ENCODE data around the gene RAB39B.

The RAB39B gene

GRCh38 chrX:155262970-155263754, 1.1 kb downstream of the RAB39B start:
- peak overlapping the region; percentile 87 for H3K4me2 ChIP-seq (ENCODE audit: low read depth, low read length, poor library complexity, severe bottlenecking)
- no peaks in the 10 kb centered on the region for H3K9me2 ChIP-seq (replicated peaks; ENCODE audit: low read depth, low read length)
- no peaks in the 10 kb centered on the region for H3K36me3 ChIP-seq (ENCODE audit: insufficient read depth, low read length)
- H3K9me3 ChIP-seq (ENCODE audit: insufficient read depth, low read depth, low read length), result no peaks in the 10 kb centered on the region
- H3K4me3 ChIP-seq (ENCODE audit: low read length, poor library complexity, severe bottlenecking), result peak overlapping the region; percentile 86
- no peaks in the 10 kb centered on the region for H3F3A ChIP-seq (ENCODE audit: low read depth)
- peak overlapping the region; percentile 44; the same call in 1 of the 2 replicates for H2AFZ ChIP-seq (ENCODE audit: low read length)
- H4K20me1 ChIP-seq (ENCODE audit: insufficient read depth, low read length, poor library complexity, severe bottlenecking), result no peaks in the 10 kb centered on the region
- no peaks in the 10 kb centered on the region for H3K27me3 ChIP-seq (ENCODE audit: insufficient read depth, low read length, poor library complexity, severe bottlenecking)
- peaks cover 12% of the 10 kb centered on the region for H3K4me1 ChIP-seq (ENCODE audit: insufficient read depth, low read length, poor library complexity, severe bottlenecking)
- peak overlapping the region; percentile 78 for H3K9ac ChIP-seq (ENCODE audit: low read depth, low read length, poor library complexity, severe bottlenecking)
- TF ChIP-seq EZH2phosphoT487 (IDR thresholded peaks at IDR 0.05; ENCODE audit: borderline replicate concordance), result no peak
- TF ChIP-seq, protein P1, sequence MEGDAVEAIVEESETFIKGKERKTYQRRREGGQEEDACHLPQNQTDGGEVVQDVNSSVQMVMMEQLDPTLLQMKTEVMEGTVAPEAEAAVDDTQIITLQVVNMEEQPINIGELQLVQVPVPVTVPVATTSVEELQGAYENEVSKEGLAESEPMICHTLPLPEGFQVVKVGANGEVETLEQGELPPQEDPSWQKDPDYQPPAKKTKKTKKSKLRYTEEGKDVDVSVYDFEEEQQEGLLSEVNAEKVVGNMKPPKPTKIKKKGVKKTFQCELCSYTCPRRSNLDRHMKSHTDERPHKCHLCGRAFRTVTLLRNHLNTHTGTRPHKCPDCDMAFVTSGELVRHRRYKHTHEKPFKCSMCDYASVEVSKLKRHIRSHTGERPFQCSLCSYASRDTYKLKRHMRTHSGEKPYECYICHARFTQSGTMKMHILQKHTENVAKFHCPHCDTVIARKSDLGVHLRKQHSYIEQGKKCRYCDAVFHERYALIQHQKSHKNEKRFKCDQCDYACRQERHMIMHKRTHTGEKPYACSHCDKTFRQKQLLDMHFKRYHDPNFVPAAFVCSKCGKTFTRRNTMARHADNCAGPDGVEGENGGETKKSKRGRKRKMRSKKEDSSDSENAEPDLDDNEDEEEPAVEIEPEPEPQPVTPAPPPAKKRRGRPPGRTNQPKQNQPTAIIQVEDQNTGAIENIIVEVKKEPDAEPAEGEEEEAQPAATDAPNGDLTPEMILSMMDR (conservative IDR thresholded peaks at IDR 0.05; ENCODE audit: low read length), result no peak
- H3K79me2 ChIP-seq (ENCODE audit: insufficient read depth, low read length), result peaks cover 20% of the 10 kb centered on the region

DNA sequence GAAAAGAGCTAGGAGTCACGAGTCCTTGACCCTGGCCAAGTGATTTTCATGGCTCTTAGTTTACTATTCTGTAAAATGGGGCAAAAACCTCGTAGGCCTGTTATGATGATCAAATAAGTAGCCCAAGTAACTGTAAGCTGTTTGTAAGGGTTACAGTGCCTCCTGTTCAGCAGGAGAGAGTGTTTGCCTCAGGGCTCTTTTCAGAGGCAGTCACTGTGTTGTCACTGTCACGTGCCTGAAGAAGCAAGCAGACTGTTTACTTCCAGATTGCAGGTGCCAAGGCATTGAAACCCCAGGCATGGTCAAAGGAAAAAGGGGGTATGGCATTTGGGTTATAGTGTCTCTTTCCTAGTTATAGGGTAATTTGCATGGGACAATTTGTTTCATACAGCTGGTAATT, 4.5 kb downstream of the RAB39B start:
- H3K4me1 ChIP-seq (ENCODE audit: insufficient read depth, low read length, poor library complexity, severe bottlenecking), result peaks cover 12% of the 10 kb centered on the region
- H3K4me2 ChIP-seq (ENCODE audit: low read depth, low read length, poor library complexity, severe bottlenecking), result no peak overlapping the region
- H3K27me3 ChIP-seq (ENCODE audit: insufficient read depth, low read length, poor library complexity, severe bottlenecking), result no peaks in the 10 kb centered on the region
- TF ChIP-seq, protein P1 (conservative IDR thresholded peaks at IDR 0.05; ENCODE audit: low read length), result no peak
- no peak for TF ChIP-seq EZH2phosphoT487 (IDR thresholded peaks at IDR 0.05; ENCODE audit: borderline replicate concordance)
- no peak overlapping the region for H2AFZ ChIP-seq (ENCODE audit: low read length)
- no peak overlapping the region for H3K4me3 ChIP-seq (ENCODE audit: low read length, poor library complexity, severe bottlenecking)
- no peaks in the 10 kb centered on the region for H4K20me1 ChIP-seq (ENCODE audit: insufficient read depth, low read length, poor library complexity, severe bottlenecking)
- no peaks in the 10 kb centered on the region for H3K9me3 ChIP-seq (ENCODE audit: insufficient read depth, low read depth, low read length)
- H3F3A ChIP-seq (ENCODE audit: low read depth), result no peaks in the 10 kb centered on the region
- peaks cover 20% of the 10 kb centered on the region for H3K79me2 ChIP-seq (ENCODE audit: insufficient read depth, low read length)
- no peaks in the 10 kb centered on the region for H3K9me2 ChIP-seq (replicated peaks; ENCODE audit: low read depth, low read length)
- no peaks in the 10 kb centered on the region for H3K36me3 ChIP-seq (ENCODE audit: insufficient read depth, low read length)
- no peak overlapping the region for H3K9ac ChIP-seq (ENCODE audit: low read depth, low read length, poor library complexity, severe bottlenecking)

- Histone ChIP-seq H3K9me2 (replicated peaks; ENCODE audit: low read depth, low read length) (no peaks in the 10 kb centered on the region), H2AFZ (ENCODE audit: low read length) (no peak overlapping the region), H3K9me3 (ENCODE audit: insufficient read depth, low read depth, low read length) (no peaks in the 10 kb centered on the region), H3K27me3 (ENCODE audit: insufficient read depth, low read length, poor library complexity, severe bottlenecking) (no peaks in the 10 kb centered on the region), H3K36me3 (ENCODE audit: insufficient read depth, low read length) (no peaks in the 10 kb centered on the region), H3K9ac (ENCODE audit: low read depth, low read length, poor library complexity, severe bottlenecking) (no peak overlapping the region), H3K4me1 (ENCODE audit: insufficient read depth, low read length, poor library complexity, severe bottlenecking) (no peaks in the 10 kb centered on the region), H3K4me3 (ENCODE audit: low read length, poor library complexity, severe bottlenecking) (no peak overlapping the region), H3K79me2 (ENCODE audit: insufficient read depth, low read length) (no peaks in the 10 kb centered on the region), H3K4me2 (ENCODE audit: low read depth, low read length, poor library complexity, severe bottlenecking) (no peak overlapping the region), H3F3A (ENCODE audit: low read depth) (no peaks in the 10 kb centered on the region), H4K20me1 (ENCODE audit: insufficient read depth, low read length, poor library complexity, severe bottlenecking) (no peaks in the 10 kb centered on the region)
- TF ChIP-seq EZH2phosphoT487 (IDR thresholded peaks at IDR 0.05; ENCODE audit: borderline replicate concordance), result no peak
- TF ChIP-seq, protein P1 (conservative IDR thresholded peaks at IDR 0.05; ENCODE audit: low read length), result no peak
Measured at GRCh38 chrX:155251391-155251790, 12.9 kb downstream of the RAB39B start.
